Colonic mucosa (tissue), 4 donors: Measurements from ENCODE around the gene LMBR1L. TPM values are rescaled to one million over a fixed set of nuclear protein-coding genes. Genes with fewer than 3 reads are reported as not detected.
A peak's percentile ranks its signal among the peaks of the same experiment; 100 is the strongest.

Source experiments
- DNase-seq: peaks from one replicate; pipeline ENCODE4 v3.0.0-alpha.2; 2020
- H3K27ac ChIP-seq: fragments of 200-600 bp; one replicate; pipeline ENCODE4 v1.8.0; 2021
- H3K27me3 ChIP-seq: fragments of 200-600 bp; one replicate; pipeline ENCODE4 v1.8.0; 2021
- H3K36me3 ChIP-seq: fragments of 200-600 bp; one replicate; pipeline ENCODE4 v1.8.0; 2021
- H3K4me1 ChIP-seq: fragments of 200-600 bp; one replicate; pipeline ENCODE4 v1.8.0; 2021; ENCODE audit warnings: mild to moderate bottlenecking
- H3K4me3 ChIP-seq: fragments of 200-600 bp; one replicate; pipeline ENCODE4 v1.8.0; 2021
- H3K9ac ChIP-seq, 2 donors: one replicate each; pipeline ENCODE4 v1.7.0; 2013; ENCODE audit warnings: control low read depth in 2 of 2, low read depth in 2 of 2, low read length in 2 of 2
- H3K9me3 ChIP-seq: fragments of 200-600 bp; one replicate; pipeline ENCODE4 v1.8.0; 2021
- intact Hi-C: fragments of 100-400 bp; cut with DNase I; formaldehyde crosslinking; loops from one replicate; pipeline ENCODE4 v1.14.1; 2022
- total RNA-seq, 2 donors: library from RNA; stranded (reverse); fragmentation: NEBNext Ultra II Directional in 1 of 2; extraction: Animal tissue kit (Norgen Biotek cat#: 25700) in 1 of 2; gene quantifications; one replicate each; pipeline ENCODE4 v1.2.1, GENCODE V29; 2021
- TF ChIP-seq, protein P1 (sequence below): fragments of 200-600 bp; IDR thresholded peaks from one replicate; pipeline ENCODE4 v1.8.0; 2022; ENCODE audit warnings: antibody characterized with exemption, mild to moderate bottlenecking
- donor health status: healthy.
- donor health status: DM: no; HTN: no; CAD: no.
- donor health status: DM: no; HTN: no; CAD: no.

Gene LMBR1L
- total RNA-seq, 2 donors from 2014 or later, result 36.9 to 38.2 TPM

- intact Hi-C loops, result loop anchor here (5.0 kb wide), 1 partner anchor 104 kb away; no protein-coding TSS in a partner anchor
- Histone ChIP-seq H3K36me3 (peaks cover 7% of the 10 kb centered on the region), H3K9ac (peak overlapping the region in 1 of 2 donors; percentile 39), H3K4me3 (no peak overlapping the region), H3K4me1 (no peaks in the 10 kb centered on the region), H3K27me3 (no peaks in the 10 kb centered on the region), H3K9me3 (no peaks in the 10 kb centered on the region), H3K27ac (no peak overlapping the region)
- TF ChIP-seq, protein P1, sequence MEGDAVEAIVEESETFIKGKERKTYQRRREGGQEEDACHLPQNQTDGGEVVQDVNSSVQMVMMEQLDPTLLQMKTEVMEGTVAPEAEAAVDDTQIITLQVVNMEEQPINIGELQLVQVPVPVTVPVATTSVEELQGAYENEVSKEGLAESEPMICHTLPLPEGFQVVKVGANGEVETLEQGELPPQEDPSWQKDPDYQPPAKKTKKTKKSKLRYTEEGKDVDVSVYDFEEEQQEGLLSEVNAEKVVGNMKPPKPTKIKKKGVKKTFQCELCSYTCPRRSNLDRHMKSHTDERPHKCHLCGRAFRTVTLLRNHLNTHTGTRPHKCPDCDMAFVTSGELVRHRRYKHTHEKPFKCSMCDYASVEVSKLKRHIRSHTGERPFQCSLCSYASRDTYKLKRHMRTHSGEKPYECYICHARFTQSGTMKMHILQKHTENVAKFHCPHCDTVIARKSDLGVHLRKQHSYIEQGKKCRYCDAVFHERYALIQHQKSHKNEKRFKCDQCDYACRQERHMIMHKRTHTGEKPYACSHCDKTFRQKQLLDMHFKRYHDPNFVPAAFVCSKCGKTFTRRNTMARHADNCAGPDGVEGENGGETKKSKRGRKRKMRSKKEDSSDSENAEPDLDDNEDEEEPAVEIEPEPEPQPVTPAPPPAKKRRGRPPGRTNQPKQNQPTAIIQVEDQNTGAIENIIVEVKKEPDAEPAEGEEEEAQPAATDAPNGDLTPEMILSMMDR, result no peak
- DNase-seq, result no peak
Measured at GRCh38 chr12:49133014-49133413, 22.4 kb upstream of the LMBR1L start.

DNA sequence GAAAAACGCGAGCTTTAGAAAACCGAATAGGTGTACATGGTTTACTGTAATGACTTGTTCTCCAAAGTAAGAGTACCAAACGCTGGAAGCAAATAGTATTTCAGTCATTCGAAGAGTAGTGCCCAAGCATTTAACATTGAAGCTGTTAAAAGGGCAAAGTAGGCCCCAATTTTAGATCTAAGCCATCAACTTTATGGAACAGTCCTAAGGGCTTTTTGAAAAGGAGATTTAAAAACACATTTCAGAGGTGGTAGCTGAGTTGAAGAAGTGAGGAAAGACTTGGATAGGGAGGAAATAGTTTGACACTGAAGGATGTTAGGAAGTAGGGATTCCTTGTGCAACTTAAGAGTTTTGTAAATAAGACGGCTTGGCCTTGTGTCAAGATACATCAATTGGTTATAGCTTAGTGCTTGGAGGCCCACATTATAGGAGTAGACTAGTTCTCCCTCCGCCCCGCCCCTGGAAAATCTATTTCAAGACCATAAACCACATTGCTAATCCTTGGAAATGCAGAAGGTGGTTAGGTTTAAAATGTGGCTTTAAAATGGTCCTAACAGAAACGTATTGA, 21.3 kb upstream of the LMBR1L start:
- H3K9me3 ChIP-seq, result no peaks in the 10 kb centered on the region
- H3K27ac ChIP-seq, result peak overlapping the region; percentile 100
- intact Hi-C loops, result loop anchor here (5.0 kb wide), 1 partner anchor 105 kb away; no protein-coding TSS in a partner anchor
- H3K4me1 ChIP-seq, result no peaks in the 10 kb centered on the region
- peak overlapping the region; percentile 5 to 60 for H3K9ac ChIP-seq
- peaks cover 13% of the 10 kb centered on the region for H3K36me3 ChIP-seq
- TF ChIP-seq, protein P1, result no peak
- H3K4me3 ChIP-seq, result peak overlapping the region; percentile 84
- no peaks in the 10 kb centered on the region for H3K27me3 ChIP-seq
- peak; percentile 62 for DNase-seq

DNA sequence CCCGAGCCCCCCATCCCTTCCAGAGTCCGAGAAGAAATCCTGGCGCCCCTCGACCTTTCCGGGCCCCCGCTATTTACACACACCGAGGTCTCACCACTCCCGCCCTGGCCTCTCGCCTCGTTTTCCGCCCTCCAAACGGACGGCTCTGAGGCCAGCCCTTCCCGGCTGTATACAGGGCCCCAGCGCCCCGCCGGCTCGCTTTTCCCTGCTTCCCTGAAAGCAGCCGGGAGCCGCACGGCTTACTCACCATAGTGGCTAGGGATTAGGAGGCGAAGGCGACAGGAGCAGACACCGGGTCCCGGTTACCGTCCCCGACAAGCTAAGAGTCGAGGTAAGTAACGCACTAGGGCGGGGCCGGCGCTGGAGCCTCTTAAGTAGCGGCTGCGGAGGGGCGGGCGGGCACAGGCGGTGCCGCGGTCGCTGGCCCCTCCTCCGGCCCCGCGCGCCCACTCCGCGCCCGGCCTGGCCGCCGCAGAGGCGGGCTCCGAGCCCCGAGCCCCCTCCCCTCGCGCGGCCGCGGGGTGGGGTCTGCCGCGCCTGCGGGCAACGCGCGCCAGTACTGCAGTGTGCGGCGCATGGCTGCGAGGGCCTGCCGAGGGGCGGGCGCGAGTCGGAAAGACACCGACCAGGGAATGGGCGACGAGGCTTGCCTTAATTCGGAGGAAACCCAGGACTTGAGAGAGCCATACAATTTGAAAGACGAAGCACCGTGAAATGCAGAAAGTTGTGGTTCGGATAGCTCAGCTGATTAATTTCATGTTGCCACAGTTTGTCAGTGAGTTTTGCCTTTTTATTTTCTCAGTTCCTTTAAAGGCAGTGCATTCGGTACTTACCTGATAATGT, 20.6 kb upstream of the LMBR1L start, which contains the start of gene TUBA1B:
Gene TUBA1B, minus strand, starts transcription at position 345 of the 843 bp plus-strand sequence. Its CDS starts 95 bp downstream, at position 250.
- Histone ChIP-seq H3K27ac (peak within 1 kb of the TSS; percentile 100), H3K36me3 (peaks cover 13% of the 10 kb centered on the region), H3K9me3 (no peaks in the 10 kb centered on the region), H3K9ac (peak within 1 kb of the TSS; percentile 99), H3K27me3 (no peaks in the 10 kb centered on the region), H3K4me3 (peak within 1 kb of the TSS; percentile 84), H3K4me1 (no peaks in the 10 kb centered on the region)
- DNase-seq, result peak; percentile 92
- intact Hi-C loops, result loop anchor here (5.0 kb wide), 1 partner anchor 106 kb away; no protein-coding TSS in a partner anchor
- TF ChIP-seq, protein P1, result no peak

DNA sequence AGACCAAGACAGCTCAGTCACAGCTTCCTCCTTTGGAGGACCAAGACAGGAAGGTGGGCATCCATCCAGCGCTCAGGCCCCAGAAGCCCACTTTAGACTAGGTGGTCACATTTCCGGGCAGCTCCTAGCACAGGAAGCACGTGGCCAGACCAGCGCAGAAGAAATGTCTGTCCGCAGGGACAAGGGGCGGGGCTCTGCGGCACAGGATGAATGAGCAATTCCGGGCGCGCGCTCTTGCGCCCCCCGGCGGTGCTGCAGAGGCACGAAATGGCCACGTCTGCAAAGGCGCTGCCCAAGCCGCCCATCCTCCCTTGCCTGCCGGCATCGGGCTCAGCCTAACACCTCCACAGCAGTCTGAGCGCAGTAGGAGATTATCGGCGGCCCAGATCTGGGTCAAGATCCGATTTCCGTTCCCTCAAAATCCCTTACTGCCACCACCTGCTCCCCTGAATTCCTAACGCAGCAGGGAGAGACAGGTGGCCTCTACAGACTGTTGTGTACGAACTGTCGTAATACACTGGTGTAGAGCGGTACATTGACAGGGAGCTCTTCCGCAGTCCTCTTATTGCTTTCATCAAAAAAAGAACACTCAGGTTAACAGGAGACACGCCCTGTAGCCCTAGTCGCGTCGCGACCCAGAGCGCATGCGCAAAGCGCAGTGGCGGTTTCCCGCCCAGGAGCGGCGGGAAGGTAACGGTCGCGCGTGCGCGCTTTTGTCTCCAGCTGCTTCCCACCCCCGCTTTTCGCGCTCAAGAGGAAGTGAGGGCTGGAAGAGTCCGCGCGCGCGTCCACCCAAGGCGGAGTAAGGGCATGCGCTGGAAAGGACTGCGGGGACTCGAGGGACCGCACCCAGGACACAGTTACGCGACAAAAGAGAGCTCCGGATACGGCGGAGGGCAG, 19.8 kb upstream of the LMBR1L start:
- peak overlapping the region; percentile 100 for H3K27ac ChIP-seq
- peak overlapping the region; percentile 99 for H3K9ac ChIP-seq
- intact Hi-C loops, result loop anchor here (5.0 kb wide), 1 partner anchor 107 kb away; no protein-coding TSS in a partner anchor
- no peaks in the 10 kb centered on the region for H3K9me3 ChIP-seq
- H3K4me1 ChIP-seq, result no peaks in the 10 kb centered on the region
- H3K36me3 ChIP-seq, result peaks cover 13% of the 10 kb centered on the region
- no peaks in the 10 kb centered on the region for H3K27me3 ChIP-seq
- TF ChIP-seq, protein P1, result peak; percentile 92
- peak overlapping the region; percentile 84 for H3K4me3 ChIP-seq
- peak; percentile 94 for DNase-seq
